Ovary (tissue), 3 donors: ENCODE results near the gene PDE8A.

Source experiments
- EP300 ChIP-seq: sonication (generic); formaldehyde crosslinking; IDR thresholded peaks from one replicate; pipeline ENCODE4 v1.6.1; 2017; ENCODE audit warnings: antibody characterized with exemption
- TF ChIP-seq, protein P1 (sequence below), 3 donors: fragments of 450-650 bp in 2 of 3; fragments of 200-600 bp in 1 of 3; IDR thresholded peaks; one replicate each; pipeline versions ENCODE4 v1.5.1 to v1.8.0; 2016 to 2022; ENCODE audit warnings: antibody characterized with exemption in 3 of 3, mild to moderate bottlenecking in 1 of 3
- donor health status: DM: no; HTN: no; CAD: no.

DNA sequence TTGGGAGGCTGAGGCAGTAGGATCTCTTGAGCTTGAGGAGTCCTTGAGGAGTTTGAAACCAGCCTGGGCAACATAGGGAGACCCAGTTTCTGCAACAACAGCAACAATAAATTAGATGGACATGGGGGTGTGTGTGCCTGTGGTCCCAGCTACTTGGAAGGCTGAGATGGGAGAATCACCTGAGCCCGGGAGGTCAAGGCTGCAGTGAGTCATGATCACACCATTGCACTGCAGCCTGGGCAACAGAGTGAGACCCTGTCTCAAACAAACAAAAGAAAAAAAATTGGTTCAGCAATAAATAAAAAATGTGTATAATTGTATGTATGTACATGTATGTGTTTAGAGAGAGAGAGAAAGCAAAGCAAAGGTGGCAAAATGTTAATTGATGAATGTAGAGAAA, 83.1 kb downstream of the PDE8A start:
- TF ChIP-seq, protein P1, sequence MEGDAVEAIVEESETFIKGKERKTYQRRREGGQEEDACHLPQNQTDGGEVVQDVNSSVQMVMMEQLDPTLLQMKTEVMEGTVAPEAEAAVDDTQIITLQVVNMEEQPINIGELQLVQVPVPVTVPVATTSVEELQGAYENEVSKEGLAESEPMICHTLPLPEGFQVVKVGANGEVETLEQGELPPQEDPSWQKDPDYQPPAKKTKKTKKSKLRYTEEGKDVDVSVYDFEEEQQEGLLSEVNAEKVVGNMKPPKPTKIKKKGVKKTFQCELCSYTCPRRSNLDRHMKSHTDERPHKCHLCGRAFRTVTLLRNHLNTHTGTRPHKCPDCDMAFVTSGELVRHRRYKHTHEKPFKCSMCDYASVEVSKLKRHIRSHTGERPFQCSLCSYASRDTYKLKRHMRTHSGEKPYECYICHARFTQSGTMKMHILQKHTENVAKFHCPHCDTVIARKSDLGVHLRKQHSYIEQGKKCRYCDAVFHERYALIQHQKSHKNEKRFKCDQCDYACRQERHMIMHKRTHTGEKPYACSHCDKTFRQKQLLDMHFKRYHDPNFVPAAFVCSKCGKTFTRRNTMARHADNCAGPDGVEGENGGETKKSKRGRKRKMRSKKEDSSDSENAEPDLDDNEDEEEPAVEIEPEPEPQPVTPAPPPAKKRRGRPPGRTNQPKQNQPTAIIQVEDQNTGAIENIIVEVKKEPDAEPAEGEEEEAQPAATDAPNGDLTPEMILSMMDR (IDR thresholded peaks at IDR 0.05): no peak
- TF ChIP-seq EP300: no peak
